Hematopoietic multipotent progenitor cell treated with erythropoietin and hydrocortisone succinate and interleukin-3 and kit ligand, for 15 days (in vitro differentiated cells): ENCODE measurements around the gene GALR1.
"Not testable (repeated sequence)": the region's sequence is repeated elsewhere in the genome, so short reads cannot be mapped to it uniquely, and the experiment has no call there.

Experiments
- DNase-seq: peaks from one replicate; pipeline ENCODE4 v3.0.0-alpha.2; 2015; ENCODE audit warnings: low spot score

Gene GALR1

GRCh38 chr18:77249569-77250500 lies at the start of gene GALR1:
Gene GALR1, plus strand, starts transcription at chr18:77249848. Its CDS starts 701 bp downstream, at chr18:77250549.
- DNase-seq = no peak

- DNase-seq = no peak
Observed at GRCh38 chr18:77201506-77201905, 48.1 kb upstream of the GALR1 start.

GRCh38 chr18:77202329-77202728 lies 47.3 kb upstream of the GALR1 start:
- DNase-seq = no peak

GRCh38 chr18:77203071-77203470 lies 46.6 kb upstream of the GALR1 start:
- no peak for DNase-seq

- no peak for DNase-seq
Observed at GRCh38 chr18:77203851-77204250, 45.8 kb upstream of the GALR1 start.

GRCh38 chr18:77205769-77206168 lies 43.9 kb upstream of the GALR1 start:
- no peak for DNase-seq

GRCh38 chr18:77206676-77207374 lies 42.8 kb upstream of the GALR1 start:
- DNase-seq = no peak

- DNase-seq = peak; percentile 39
Observed at GRCh38 chr18:77207540-77207939, 42.1 kb upstream of the GALR1 start.

- peak; percentile 41 for DNase-seq
Observed at GRCh38 chr18:77208964-77209363, 40.7 kb upstream of the GALR1 start.

- no peak for DNase-seq
Observed at GRCh38 chr18:77209587-77209986, 40.1 kb upstream of the GALR1 start.

GRCh38 chr18:77210249-77210648 lies 39.4 kb upstream of the GALR1 start:
- DNase-seq = no peak

- DNase-seq = no peak
Observed at GRCh38 chr18:77218642-77219041, 31.0 kb upstream of the GALR1 start.

GRCh38 chr18:77220726-77221125 lies 28.9 kb upstream of the GALR1 start:
- no peak for DNase-seq

GRCh38 chr18:77222464-77222863 lies 27.2 kb upstream of the GALR1 start:
- no peak for DNase-seq

- no peak for DNase-seq
Observed at GRCh38 chr18:77223221-77223639, 26.4 kb upstream of the GALR1 start.

- DNase-seq = no peak
Observed at GRCh38 chr18:77223653-77224052, 26.0 kb upstream of the GALR1 start.

GRCh38 chr18:77230645-77231044 lies 19.0 kb upstream of the GALR1 start:
- no peak for DNase-seq

GRCh38 chr18:77234504-77235365 lies 14.9 kb upstream of the GALR1 start:
- DNase-seq = no peak

- not testable (repeated sequence) for DNase-seq
Observed at GRCh38 chr18:77239285-77239684, 10.4 kb upstream of the GALR1 start.

GRCh38 chr18:77248873-77249568 lies 627 bp upstream of the GALR1 start:
- no peak for DNase-seq

GRCh38 chr18:77250501-77250925 lies 865 bp downstream of the GALR1 start:
- DNase-seq = no peak
